RWPE1 (cell line): Measurements from ENCODE around the gene SCAPER.

ENCODE experiments used
- CTCF ChIA-PET: fragments of 350-600 bp; sonication (Branson Sonifier 250); formaldehyde crosslinking; extraction: SDS; loops from one replicate; lab custom pipeline; 2021; lab: Yijun Ruan, JAX
- POLR2A ChIA-PET: fragments of 400-600 bp; formaldehyde crosslinking; extraction: SDS; loops from one replicate; lab custom pipeline; 2020; ENCODE audit warnings: antibody characterized with exemption; ENCODE audit not compliant: low non-redundant PET; lab: Yijun Ruan, JAX
- DNase-seq: peaks from one replicate; pipeline ENCODE4 v3.0.0; 2012; ENCODE audit warnings: low spot score
- H3K27ac ChIP-seq: fragments of 450-650 bp; 2 replicates; pipeline ENCODE4 v1.5.1; 2017
- TF ChIP-seq, protein P1 (sequence below): fragments of 450-650 bp; conservative IDR thresholded peaks from 2 replicates; pipeline ENCODE4 v1.5.1; 2017; ENCODE audit warnings: low read depth, mild to moderate bottlenecking

The SCAPER gene

DNA sequence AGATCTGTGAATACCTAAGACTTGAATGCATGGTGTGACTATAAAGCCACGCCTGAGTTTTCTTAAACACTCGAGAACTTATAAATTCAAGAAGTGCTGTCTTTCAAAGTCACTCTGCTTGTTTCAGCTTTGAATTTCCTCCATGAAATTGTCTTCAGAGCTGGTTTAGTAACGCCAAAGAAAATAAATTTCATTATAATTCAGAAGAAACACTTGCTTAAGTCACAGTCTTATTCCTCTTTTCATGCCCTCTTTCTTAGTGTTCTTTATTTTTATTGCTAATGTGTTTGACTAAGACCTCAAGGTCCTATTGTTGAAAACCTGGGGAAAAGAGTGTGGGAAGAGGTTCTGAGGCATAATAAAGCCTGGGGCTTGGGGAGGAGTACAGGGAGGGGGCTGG is 23.1 kb upstream of the SCAPER start:
- DNase-seq: no peak
- H3K27ac ChIP-seq: no peak overlapping the region
- CTCF ChIA-PET: no interaction called here
- TF ChIP-seq, protein P1, sequence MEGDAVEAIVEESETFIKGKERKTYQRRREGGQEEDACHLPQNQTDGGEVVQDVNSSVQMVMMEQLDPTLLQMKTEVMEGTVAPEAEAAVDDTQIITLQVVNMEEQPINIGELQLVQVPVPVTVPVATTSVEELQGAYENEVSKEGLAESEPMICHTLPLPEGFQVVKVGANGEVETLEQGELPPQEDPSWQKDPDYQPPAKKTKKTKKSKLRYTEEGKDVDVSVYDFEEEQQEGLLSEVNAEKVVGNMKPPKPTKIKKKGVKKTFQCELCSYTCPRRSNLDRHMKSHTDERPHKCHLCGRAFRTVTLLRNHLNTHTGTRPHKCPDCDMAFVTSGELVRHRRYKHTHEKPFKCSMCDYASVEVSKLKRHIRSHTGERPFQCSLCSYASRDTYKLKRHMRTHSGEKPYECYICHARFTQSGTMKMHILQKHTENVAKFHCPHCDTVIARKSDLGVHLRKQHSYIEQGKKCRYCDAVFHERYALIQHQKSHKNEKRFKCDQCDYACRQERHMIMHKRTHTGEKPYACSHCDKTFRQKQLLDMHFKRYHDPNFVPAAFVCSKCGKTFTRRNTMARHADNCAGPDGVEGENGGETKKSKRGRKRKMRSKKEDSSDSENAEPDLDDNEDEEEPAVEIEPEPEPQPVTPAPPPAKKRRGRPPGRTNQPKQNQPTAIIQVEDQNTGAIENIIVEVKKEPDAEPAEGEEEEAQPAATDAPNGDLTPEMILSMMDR: no peak
- POLR2A ChIA-PET: no interaction called here

- TF ChIP-seq, protein P1: no peak
- CTCF ChIA-PET: interaction anchor here (0.7 kb wide), 1 partner anchor 63 kb away, joined by 5 read pairs; no protein-coding TSS in a partner anchor
- POLR2A ChIA-PET: no interaction called here
- DNase-seq: no peak
- no peak overlapping the region for H3K27ac ChIP-seq
Observed at GRCh38 chr15:76916369-76916768, 11.2 kb upstream of the SCAPER start.

DNA sequence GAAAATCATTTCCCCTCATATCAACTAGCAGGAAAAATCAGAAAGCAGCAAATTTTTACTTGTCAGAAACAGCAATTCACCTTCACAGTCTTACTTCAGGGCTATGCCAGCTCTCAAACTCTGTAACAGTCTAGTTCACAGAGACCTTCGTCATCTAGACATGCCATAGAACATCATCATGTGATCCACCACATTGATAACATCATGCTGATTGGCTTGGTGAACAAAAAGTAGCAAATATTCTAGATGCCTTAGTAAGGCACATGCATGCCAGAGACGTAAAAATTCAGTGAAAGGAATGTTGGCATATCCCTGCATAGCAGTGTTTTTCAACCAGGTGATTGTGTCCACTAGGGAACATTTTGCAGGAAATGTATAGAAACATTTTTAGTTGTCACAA is 8.6 kb upstream of the SCAPER start:
- ChIA-PET CTCF (no interaction called here), POLR2A (no interaction called here)
- no peak for DNase-seq
- TF ChIP-seq, protein P1: no peak
- H3K27ac ChIP-seq: no peak overlapping the region

GRCh38 chr15:76912430-76912829 is 7.3 kb upstream of the SCAPER start:
- DNase-seq: no peak
- ChIA-PET POLR2A (no interaction called here), CTCF (no interaction called here)
- no peak overlapping the region for H3K27ac ChIP-seq
- TF ChIP-seq, protein P1: no peak

GRCh38 chr15:76905855-76906254 is 715 bp upstream of the SCAPER start:
- ChIA-PET CTCF (interaction anchor here (0.6 kb wide), 1 partner anchor 1915 kb away, joined by 3 read pairs; no protein-coding TSS in a partner anchor), POLR2A (no interaction called here)
- TF ChIP-seq, protein P1: no peak
- H3K27ac ChIP-seq: peak overlapping the region; percentile 83
- no peak for DNase-seq

DNA sequence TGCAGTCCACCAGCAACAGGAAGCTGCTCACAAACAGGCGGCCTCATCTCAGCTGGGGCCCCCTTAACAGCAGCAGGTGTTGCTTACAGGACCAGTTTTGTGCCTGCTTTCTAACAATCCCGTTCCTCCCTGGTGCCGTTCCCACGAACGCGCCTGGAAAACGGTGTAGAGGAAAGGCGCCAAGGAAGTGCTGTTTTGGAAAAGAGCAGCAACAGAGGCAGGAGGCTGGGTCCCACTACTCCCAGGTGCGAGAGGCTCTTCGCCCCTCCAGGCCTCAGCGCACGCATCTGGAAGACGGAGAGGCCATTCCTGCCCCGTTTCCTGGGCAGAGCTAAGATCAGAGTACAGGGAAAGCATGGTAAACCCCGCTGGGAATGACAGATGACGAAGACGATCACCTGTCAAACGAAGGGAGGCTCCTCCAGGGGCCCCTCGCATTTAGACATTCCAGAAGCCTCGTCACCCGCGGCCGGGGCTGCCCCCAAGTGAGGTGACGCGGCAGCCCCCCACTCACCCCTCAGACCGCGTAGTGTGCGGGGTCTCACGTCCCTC is 603 bp downstream of the SCAPER start:
- H3K27ac ChIP-seq: peak overlapping the region; percentile 83
- TF ChIP-seq, protein P1: no peak
- ChIA-PET CTCF (interaction anchor here (0.8 kb wide), 1 partner anchor 689 kb away, joined by 3 read pairs; no protein-coding TSS in a partner anchor), POLR2A (no interaction called here)
- peak; percentile 57 for DNase-seq
